DOHH2 (cell line): Measurements from ENCODE around the gene RPP30.

Source experiments
- H3F3A ChIP-seq: fragments of 200-600 bp; sonication (generic), shearing (Covaris generic); 2 replicates; pipeline ENCODE4 v1.6.0; 2016; ENCODE audit warnings: antibody characterized with exemption, mild to moderate bottlenecking; ENCODE audit not compliant: control insufficient read depth, insufficient read depth
- H3K27ac ChIP-seq: fragments of 200-600 bp; sonication (generic); 2 replicates; pipeline ENCODE4 v1.5.1; 2014; ENCODE audit warnings: low read depth, mild to moderate bottlenecking, low read length, moderate library complexity
- H3K27me3 ChIP-seq: fragments of 200-600 bp; sonication (generic); 2 replicates; pipeline ENCODE4 v1.6.1; 2014; ENCODE audit warnings: mild to moderate bottlenecking, low read length, mixed read lengths; ENCODE audit not compliant: control insufficient read depth
- H3K36me3 ChIP-seq: fragments of 200-600 bp; sonication (generic); 2 replicates; pipeline ENCODE4 v1.6.1; 2014; ENCODE audit warnings: mild to moderate bottlenecking, low read length, moderate library complexity, mixed read lengths; ENCODE audit not compliant: control insufficient read depth
- H3K4me1 ChIP-seq: fragments of 200-600 bp; sonication (generic); 2 replicates; pipeline ENCODE4 v1.6.1; 2014; ENCODE audit warnings: mild to moderate bottlenecking, low read length, mixed read lengths; ENCODE audit not compliant: control insufficient read depth
- H3K4me2 ChIP-seq: fragments of 200-600 bp; sonication (generic); 2 replicates; pipeline ENCODE4 v1.6.0; 2014; ENCODE audit warnings: mild to moderate bottlenecking, low read length, moderate library complexity
- H3K4me3 ChIP-seq: fragments of 200-600 bp; sonication (generic); 2 replicates; pipeline ENCODE4 v1.5.1; 2014; ENCODE audit warnings: mild to moderate bottlenecking, low read length, mixed read lengths
- H3K79me2 ChIP-seq: fragments of 200-600 bp; sonication (generic); 2 replicates; pipeline ENCODE4 v1.6.1; 2014; ENCODE audit warnings: mild to moderate bottlenecking, low read length, mixed read lengths; ENCODE audit not compliant: control insufficient read depth
- H3K9me2 ChIP-seq: fragments of 200-600 bp; sonication (generic); replicated peaks from 2 replicates; pipeline ENCODE4 v1.6.1; 2014; ENCODE audit warnings: mild to moderate bottlenecking, low read length, mixed read lengths; ENCODE audit not compliant: control insufficient read depth
- H3K9me3 ChIP-seq: fragments of 200-600 bp; sonication (generic); 2 replicates; pipeline ENCODE4 v1.6.1; 2014; ENCODE audit warnings: antibody characterized with exemption, low read length, mixed read lengths; ENCODE audit not compliant: control insufficient read depth, insufficient read depth
- H4K20me1 ChIP-seq: fragments of 200-600 bp; sonication (generic); 2 replicates; pipeline ENCODE4 v1.6.0; 2014; ENCODE audit warnings: low read depth, mild to moderate bottlenecking, antibody characterized with exemption, low read length, moderate library complexity; ENCODE audit not compliant: control insufficient read depth, insufficient read depth
- CTCF ChIP-seq: fragments of 200-600 bp; sonication (generic); IDR thresholded peaks from one replicate; pipeline ENCODE4 v1.5.1; 2014; ENCODE audit warnings: antibody characterized with exemption, mild to moderate bottlenecking, low read depth, low read length; ENCODE audit not compliant: poor library complexity, severe bottlenecking
- EZH2phosphoT487 ChIP-seq: fragments of 200-600 bp; sonication (generic); IDR thresholded peaks from 2 replicates; pipeline ENCODE4 v1.6.1; 2017; ENCODE audit warnings: borderline replicate concordance, mild to moderate bottlenecking, antibody characterized with exemption, low read length, moderate library complexity, mixed read lengths

Gene RPP30

GRCh38 chr10:90849956-90850749, 21.6 kb upstream of the RPP30 start:
- no peak overlapping the region for H3K4me2 ChIP-seq
- no peaks in the 10 kb centered on the region for H3K79me2 ChIP-seq
- H3K27ac ChIP-seq = no peak overlapping the region
- H3K27me3 ChIP-seq = peaks cover 7% of the 10 kb centered on the region; the same call in 1 of the 2 replicates
- no peaks in the 10 kb centered on the region for H3K9me2 ChIP-seq
- peaks cover 13% of the 10 kb centered on the region; the same call in 1 of the 2 replicates for H3K9me3 ChIP-seq
- H4K20me1 ChIP-seq = no peaks in the 10 kb centered on the region
- no peaks in the 10 kb centered on the region for H3K4me1 ChIP-seq
- H3K36me3 ChIP-seq = no peaks in the 10 kb centered on the region
- H3K4me3 ChIP-seq = no peak overlapping the region
- TF ChIP-seq EZH2phosphoT487 (no peak), CTCF (no peak)
- no peaks in the 10 kb centered on the region for H3F3A ChIP-seq

GRCh38 chr10:90855126-90855525, 16.6 kb upstream of the RPP30 start:
- no peaks in the 10 kb centered on the region for H4K20me1 ChIP-seq
- TF ChIP-seq CTCF (no peak), EZH2phosphoT487 (no peak)
- no peak overlapping the region for H3K4me3 ChIP-seq
- no peak overlapping the region for H3K27ac ChIP-seq
- no peaks in the 10 kb centered on the region for H3F3A ChIP-seq
- peaks cover 7% of the 10 kb centered on the region for H3K4me1 ChIP-seq
- no peak overlapping the region for H3K4me2 ChIP-seq
- H3K9me3 ChIP-seq = peaks cover 8% of the 10 kb centered on the region; the same call in 1 of the 2 replicates
- no peaks in the 10 kb centered on the region for H3K9me2 ChIP-seq
- H3K36me3 ChIP-seq = no peaks in the 10 kb centered on the region
- H3K27me3 ChIP-seq = peaks cover 46% of the 10 kb centered on the region
- H3K79me2 ChIP-seq = no peaks in the 10 kb centered on the region

GRCh38 chr10:90856261-90856660, 15.5 kb upstream of the RPP30 start:
- no peaks in the 10 kb centered on the region for H3K36me3 ChIP-seq
- peaks cover 50% of the 10 kb centered on the region for H3K27me3 ChIP-seq
- no peaks in the 10 kb centered on the region for H3K79me2 ChIP-seq
- no peak for TF ChIP-seq EZH2phosphoT487
- no peak for TF ChIP-seq CTCF
- H3K9me3 ChIP-seq = peaks cover under 1% of the 10 kb centered on the region; the same call in 1 of the 2 replicates
- no peaks in the 10 kb centered on the region for H3K9me2 ChIP-seq
- H3K4me2 ChIP-seq = no peak overlapping the region
- no peaks in the 10 kb centered on the region for H3F3A ChIP-seq
- H3K27ac ChIP-seq = no peak overlapping the region
- H3K4me3 ChIP-seq = no peak overlapping the region
- no peaks in the 10 kb centered on the region for H4K20me1 ChIP-seq
- peaks cover 7% of the 10 kb centered on the region for H3K4me1 ChIP-seq
